LoVo (cell line): ENCODE measurements around the gene HOXA9.

Experiments
- DNase-seq: peaks from one replicate; pipeline ENCODE4 v3.0.0-alpha.2; 2016; ENCODE audit warnings: low spot score

The HOXA9 gene

GRCh38 chr7:27200761-27201579 is 35.6 kb upstream of the HOXA9 start:
- peak; percentile 49 for DNase-seq

- peak; percentile 96 for DNase-seq
Measured at GRCh38 chr7:27199849-27200760, 34.8 kb upstream of the HOXA9 start, which contains the start of gene HOXA13. TSS of gene HOXA13 (minus strand) at chr7:27200091. CDS start at chr7:27200077, 14 bp downstream.

DNA sequence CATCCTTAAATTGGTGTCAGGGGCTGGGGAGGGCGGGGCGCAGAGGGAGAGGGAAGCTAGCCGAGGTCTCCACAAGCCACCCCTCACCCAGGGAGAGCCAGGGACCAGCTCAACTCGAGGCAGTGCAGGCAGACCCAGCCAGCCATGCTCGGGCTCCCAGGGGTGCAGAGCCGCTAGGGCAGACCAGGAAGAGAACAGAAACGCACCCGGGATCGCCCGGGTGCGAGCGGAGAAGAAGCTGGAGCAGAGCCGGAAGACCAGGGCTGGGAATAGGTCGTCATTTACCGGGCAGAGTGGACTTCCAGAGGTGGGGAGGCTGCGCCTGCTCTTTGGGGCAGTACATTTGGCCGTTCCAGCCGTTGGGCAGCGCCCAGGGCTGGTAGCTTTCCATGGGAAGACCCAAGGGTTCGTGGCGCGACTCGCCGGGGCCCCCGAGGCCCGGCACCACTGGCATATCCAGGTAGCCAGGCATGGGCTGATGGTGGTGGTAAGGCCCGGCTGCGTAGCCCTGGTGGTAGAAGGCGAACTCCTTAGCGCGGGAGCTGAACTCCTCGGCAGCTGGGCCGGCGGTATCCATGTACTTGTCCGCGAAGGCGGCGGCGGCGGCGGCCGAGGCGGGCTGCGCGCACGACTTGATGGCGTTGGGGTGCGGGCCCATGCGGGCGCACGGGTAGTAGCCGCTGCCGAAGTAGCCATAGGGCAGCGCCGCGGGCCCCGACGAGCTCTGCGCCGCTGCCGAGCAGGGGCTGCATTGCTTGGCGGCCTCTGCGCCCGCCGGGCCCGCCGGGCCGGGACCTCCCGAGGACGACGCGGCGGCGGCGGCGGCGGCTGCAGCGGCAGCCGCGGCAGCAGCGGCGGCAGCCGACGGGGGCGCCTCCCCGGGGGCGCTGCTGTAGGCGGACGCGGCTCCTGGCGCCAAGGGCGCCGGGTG is 33.8 kb upstream of the HOXA9 start:
- DNase-seq: peak; percentile 30

DNA sequence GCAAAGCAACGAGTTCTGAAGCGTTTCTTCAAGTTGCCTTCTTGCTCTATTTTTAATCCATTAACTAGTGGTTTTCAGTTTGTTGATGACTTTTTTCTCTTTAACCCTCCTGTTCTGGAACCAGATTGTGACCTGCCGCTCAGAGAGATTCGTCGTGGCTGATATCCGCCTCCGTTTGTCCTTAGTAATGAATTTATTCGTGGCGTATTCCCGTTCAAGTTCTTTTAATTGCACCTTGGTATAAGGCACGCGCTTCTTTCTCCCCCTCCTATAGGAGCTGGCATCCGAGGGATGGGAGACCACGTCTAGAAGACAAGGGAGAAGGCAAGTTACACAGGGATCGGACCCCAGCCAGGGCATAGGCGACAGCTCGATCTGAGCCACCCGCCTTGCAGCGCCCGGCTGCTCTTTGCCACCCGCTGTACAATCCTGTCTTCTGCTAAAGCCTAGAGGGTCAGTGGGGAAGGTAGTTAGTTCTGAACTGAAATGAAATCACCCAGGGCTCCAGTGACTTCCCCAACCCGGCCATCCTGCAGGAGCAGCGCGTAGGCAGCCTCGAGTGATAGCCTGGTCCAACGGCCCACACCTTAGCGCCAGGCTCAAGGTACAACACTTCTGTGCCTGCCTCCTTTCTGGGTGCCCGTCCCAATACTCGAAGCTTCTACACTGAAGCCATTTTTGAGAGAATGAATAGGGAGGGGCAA is 33.0 kb upstream of the HOXA9 start:
- peak; percentile 39 for DNase-seq

DNA sequence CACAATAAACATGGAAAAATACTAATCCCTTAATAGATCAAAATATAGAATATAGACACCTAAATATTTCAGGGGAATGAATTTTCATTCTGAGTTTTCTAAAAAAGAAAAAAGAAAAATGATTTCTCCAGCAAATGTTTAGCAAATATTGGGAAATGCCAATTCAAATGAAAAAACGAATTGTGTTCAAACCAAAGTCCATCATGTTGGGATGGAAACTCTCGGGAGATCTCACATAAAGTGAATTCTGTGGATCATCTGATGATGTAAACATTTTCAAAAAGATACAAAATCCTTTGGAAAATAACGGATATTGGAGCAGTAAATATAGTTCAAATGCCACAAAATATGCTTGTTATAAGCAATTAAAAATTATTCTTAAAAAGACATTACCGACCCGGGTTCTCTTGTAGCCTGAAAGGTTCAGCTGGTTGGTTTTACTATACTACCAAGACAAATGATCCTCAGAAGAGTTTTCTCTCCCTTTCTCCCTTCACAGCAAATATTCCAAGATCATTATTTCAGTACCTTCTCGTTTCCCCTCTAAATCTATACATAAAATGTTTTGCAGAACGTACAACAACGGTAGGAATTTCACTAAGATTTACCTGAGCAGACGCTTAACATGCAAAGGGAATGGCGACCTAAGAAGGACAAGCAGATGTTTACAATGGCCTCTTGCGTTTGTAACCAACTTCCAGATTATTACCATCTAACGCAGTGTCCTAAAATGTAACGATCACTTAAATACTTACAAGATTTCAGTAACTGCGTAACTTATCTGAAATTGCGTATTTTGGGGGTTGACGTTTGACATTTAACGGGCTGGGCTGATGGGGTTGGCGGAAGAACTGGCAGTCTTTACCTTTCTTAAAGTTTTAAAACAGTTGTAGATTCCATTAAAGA is 32.1 kb upstream of the HOXA9 start:
- DNase-seq: peak; percentile 47

DNA sequence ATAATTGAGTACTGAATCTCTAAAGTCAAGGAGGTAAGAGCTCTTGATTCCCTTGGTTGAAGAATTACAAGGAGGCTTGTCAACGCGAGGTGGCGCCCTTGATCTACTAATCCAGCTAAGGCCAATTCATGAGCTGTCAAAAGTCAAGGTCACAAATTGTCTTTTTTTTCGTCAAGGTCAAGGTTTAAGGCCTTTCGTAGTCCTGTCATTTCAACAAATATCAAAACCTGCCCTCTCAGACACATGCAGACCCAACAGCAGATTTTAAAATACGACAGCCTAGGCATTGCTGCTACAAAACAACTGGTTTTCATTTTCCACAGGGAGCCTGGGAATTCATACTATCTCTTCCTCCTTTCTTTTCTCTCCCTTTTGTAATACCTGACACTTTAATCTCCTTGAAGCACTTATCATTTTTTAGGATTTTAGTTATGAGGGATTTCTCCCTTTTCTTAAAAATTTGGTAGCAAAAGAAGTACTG is 31.0 kb upstream of the HOXA9 start:
- peak; percentile 94 for DNase-seq

- DNase-seq: peak; percentile 34
Measured at GRCh38 chr7:27194686-27195379, 29.5 kb upstream of the HOXA9 start.

DNA sequence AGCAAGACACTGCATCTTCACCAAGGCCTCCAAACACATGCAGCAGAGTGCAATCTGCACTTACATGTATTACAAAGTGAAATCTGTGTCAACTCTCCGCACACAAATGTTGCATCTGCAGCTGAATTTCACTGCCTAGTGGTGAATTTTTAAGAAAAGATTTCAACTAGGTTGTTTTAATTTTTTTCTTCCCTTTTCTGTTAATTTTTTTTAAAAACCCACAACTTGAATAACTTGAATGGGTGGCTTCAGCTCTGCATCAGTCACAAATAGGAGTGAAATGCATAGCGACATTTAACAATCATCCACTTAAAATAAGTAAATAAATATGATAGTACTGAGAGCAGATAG is 28.6 kb upstream of the HOXA9 start:
- no peak for DNase-seq

DNA sequence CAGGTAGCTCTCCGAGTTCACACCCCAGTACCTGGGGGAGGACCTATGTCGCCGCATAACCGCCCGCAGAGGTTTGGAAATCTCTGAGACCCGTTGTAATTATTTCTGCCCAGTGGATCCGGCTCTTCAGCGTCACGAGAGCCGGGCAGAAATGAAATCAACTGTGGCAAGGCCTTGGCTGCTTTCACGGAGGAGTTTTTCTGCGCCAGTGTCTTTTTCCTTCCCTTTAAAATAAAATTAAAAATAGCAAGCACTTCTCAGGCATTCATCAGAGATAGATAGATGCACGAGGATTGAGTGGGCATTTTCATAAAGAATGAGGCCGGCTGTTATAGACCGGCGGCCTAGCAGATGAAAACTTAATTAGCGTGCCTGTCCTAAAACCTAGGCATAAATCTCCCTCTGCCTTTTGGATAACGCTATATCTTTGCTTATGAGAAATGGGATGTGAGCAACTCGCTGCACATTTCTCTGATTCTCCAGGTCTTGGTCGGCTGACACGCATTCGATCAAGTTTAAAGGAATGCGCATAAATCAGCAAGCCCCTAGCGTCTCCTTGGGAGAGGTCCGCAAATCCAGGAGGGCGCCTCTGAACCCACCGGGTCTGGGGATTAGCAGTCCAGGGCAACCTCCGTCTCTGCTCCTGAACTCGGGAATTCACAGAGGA is 28.1 kb upstream of the HOXA9 start:
- DNase-seq: no peak

DNA sequence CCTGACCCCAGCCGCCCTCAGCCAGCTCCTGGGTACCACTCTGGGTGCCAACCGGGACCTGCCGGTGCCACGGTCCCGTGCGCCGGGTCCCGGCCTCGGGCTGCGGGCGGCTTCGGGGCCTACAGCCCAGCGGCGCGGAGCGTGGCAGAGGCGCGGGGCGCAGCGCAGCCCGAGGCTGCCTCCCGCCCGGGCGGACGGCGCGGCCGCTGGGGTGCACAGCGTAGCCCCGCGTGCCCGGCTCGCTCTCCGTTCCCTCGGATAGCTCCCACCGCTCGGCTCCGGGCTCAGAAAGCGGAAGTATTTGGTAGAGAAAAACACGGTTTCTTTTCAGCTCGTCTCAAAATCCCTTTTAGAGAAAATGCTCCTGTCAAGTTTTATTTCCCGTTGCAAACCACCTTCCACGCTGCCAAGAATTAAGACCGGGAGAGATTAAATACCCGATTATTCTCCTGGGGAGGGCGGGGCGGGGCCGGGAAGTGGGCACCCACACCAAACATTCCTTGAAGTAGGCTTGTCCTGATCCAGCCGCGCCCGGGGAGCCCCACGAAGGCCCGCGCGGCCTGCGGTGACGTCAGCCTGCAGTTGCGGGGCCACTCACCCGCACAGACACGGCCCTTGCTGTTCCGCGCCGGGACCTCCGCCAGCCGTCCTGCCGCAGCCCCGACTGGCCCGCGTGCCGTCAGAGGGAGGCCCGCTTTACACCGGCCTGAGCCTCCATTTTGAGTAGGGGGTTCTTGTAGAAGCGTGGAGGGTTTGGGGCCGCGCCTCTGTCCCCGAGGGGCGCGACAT is 27.4 kb upstream of the HOXA9 start:
- DNase-seq: no peak

GRCh38 chr7:27191833-27192545 is 26.7 kb upstream of the HOXA9 start:
- DNase-seq: no peak

DNA sequence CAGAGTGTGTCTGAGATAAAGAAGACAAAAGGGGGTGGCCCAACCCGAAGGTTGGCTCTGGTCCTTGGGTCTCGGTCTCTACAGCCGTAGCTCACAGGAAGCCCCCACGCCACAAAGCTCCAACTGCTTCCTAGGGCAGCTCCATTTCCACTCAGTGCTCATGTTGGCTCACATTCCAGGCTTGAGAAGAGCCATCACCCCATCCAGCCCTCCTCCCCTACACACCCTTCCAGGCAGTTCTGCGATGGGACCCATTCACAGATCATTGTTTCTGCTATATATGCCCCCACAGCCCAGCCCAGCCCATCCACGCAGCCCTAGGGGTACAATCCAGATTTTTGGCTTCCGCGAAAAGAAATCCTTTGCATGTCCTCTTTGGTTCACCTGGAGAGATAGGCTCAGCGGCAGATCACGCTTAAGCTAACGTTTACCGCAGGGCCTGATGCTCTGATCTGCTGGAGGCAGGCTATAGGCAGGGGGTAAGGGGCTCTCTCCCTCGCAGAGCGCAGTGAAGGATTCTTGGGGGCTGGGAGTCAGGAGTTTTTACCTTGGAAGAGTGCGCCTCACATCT is 25.9 kb upstream of the HOXA9 start:
- DNase-seq: no peak

DNA sequence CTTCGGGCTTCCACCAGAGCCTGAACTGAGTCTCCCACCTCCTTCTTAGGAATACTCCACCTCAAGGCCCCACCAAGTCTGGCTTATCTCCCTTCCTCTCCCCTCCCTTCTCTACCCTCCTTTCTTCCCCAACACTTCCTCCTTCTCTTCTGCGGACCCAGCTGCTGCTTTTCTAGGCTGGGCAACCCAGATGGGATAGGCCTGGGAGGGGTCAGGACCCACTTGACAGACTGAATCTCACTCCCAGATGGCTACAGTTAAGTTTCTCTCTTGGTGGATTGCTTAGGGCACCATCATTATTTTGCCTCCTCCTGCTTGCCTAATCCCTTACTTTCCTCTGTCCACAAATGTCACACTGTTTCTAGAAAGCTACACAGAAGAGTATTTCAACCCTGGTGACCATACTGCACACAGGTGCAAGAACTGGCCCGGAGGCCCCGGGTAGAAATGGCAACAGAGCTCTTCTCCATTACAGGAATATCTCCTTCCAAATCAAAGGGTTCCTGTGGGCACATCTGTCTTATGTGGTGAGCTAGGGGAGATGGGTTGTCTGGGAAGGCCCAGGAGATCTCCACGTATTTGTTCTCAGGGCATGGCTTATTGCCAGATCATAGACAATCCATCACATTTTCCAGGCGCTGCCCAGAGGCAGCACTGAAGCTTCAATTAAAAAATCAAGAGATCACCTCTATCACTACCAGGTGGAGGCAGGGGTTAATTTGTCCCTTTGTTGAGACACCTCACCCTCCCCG is 24.8 kb upstream of the HOXA9 start:
- no peak for DNase-seq

DNA sequence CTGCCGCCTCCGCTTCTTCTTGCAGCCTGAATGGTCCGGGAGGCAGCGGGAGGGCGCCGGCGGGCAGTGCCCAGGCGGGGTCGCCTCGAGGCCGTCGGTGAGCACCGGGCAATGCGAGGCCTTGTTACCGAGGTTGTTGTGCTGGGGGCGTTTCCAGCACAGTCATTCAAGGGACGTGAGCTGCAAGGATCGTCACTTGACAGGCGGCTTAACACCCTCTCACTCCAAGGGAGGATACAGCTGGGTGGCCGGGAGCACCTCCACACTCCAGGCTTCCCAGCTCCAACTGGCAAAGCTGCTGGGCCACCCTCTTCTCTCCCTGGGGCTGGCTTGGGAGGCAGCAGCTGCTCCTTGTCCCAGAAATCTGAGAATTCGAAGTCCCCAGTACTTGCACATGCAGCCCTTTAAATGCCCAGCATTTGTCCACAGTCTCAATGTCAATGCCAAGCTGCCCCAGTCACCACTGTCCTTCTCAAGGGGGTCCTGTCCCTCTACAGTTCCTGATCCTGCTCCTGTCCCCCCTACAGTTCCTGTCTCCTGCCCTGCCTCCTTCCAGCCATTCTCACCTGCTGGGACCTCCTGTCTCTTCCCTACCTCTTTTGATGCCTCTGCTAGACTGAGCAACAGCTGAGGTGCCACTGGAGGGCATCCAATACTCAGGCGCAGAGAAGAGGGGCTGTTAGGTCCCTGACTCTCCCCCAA is 24.1 kb upstream of the HOXA9 start:
- DNase-seq: peak; percentile 83

GRCh38 chr7:27188386-27189294 is 23.3 kb upstream of the HOXA9 start:
- DNase-seq: no peak
